Stimulated activated naive CD8-positive, alpha-beta T cell treated with anti-CD3 and anti-CD28 coated beads, Interleukin-15, Interleukin-2, amounts not matched to agents 100 U/mL and 50 U/mL, for 24 hours (primary cell): ENCODE results near the gene METTL22.

Source experiments
- ATAC-seq: fragments of 150-1000 bp; cut with Tn5 transposase; one replicate; pipeline ENCODE4 v1.10.0; 2021
- DNase-seq: peaks from one replicate; pipeline ENCODE4 v3.0.0; 2021

METTL22 gene, protein sequence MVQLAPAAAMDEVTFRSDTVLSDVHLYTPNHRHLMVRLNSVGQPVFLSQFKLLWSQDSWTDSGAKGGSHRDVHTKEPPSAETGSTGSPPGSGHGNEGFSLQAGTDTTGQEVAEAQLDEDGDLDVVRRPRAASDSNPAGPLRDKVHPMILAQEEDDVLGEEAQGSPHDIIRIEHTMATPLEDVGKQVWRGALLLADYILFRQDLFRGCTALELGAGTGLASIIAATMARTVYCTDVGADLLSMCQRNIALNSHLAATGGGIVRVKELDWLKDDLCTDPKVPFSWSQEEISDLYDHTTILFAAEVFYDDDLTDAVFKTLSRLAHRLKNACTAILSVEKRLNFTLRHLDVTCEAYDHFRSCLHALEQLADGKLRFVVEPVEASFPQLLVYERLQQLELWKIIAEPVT

DNA sequence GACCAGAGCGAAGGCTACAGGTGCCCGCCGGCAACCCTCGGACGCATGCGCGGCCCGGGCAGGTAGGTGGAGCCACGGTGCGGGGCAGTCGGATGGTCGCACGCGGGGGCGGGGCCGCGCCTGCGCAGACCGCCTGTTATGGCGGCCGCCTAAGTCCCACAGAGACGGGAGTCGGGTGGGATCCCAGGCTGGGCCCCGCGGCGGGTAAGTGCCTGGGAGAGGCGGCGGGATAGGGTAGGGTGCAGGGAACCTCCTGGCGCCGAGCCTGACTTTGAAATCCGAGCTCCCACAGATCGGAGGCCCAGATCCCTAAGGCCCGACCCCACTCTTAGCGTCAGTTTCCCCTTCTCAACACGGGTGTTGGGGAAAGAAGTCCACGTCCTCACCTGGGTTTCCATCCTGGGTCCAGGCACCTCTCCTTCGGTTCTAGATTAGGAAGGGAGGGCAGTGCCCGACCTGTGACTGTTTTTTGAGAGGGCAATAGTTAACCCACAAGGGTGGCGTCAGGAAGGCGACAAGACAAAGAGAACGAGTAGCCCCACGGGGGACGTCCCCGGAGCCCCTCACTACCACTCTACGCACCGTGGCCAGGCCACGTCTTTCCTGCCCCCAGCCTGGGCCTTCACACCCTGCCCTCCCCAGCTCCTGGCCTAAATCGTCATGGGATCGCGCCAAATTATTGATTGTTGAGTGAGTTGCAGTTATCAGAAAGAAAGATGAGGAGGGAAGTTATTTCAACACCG is at the start of gene METTL22:
Gene METTL22 (plus strand): TSS at position 127 of the 743 bp plus-strand sequence. CDS start 3,968 bp downstream, outside the sequence.
- ATAC-seq: peak; percentile 90
- peak; percentile 97 for DNase-seq

DNA sequence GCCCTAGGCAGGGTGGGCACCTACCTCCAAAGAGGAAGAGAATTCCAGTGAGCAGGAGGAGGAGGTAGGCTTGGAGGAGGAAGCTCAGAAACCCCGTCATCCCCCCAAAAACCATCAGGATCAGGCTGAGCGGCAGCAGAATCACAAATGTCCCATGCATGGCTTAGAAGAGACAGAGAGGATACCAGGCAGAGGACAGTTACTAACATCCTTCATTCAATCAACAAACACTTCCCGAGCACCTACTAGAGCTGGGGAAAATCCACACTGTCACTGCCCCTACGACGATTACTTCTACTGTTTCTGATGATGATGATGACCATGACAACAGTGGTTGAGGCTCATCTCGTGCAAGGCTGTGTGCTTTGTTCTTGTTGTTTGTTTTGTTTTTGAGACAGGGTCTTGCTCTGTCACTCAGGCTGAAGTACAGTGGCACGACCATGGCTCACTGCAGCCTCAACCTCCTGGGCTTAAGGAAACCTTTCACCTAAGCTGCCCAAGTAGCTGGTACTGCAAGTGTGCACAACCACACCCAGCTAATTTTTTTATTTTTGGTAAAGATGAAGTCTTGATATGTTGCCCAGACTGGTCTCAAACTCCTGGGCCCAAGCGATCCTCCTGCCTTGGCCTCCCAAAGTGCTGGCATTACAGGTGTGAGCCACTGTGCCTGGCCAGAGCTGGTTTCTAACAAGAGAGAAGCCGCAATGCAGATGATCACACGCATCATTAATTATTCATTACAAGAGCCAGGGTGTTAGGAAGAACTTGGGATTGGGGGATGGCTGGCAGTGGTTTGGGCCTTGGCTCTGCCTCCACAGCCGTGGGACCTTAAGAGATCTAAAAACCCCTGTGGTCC is 49.2 kb upstream of the METTL22 start:
- DNase-seq: no peak
- no peak for ATAC-seq

DNA sequence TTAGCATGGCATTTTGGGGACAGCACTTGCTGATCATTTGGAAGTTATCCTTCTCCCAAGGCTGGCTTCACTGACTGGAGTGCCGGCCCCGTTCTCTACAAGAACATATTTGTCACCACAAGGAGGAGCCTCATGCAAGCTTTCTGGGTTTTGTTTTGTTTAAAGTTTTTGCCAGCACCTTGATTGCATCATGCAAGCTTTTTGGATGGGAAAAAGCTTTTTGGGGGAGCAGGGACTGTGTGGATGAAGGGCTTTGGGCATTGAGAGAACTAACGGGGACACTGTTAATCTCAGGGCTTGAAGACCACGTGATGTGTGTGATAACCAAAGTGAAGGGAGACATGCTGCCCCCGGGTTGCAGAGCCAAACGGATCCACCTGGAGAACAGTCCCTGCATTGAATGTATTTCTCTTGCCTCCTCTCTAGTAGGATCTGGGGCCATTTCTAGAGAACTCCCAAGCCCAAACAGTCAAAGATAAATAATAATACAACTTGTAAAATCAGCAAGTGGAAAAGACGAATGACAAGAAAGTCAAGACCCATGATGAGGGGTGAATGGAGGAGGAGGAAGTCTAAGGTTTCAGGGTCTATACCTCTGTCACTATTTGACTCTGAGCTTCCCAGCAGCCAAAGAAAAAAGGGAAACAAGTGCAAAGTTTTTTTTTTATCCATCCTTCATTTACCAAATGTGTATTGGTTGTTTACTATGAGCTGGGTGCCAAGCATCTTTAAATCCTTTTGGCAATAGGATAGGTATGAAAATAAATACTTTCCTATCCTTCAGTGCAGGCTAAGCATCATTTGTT is 48.4 kb upstream of the METTL22 start:
- ATAC-seq: no peak
- DNase-seq: no peak

DNA sequence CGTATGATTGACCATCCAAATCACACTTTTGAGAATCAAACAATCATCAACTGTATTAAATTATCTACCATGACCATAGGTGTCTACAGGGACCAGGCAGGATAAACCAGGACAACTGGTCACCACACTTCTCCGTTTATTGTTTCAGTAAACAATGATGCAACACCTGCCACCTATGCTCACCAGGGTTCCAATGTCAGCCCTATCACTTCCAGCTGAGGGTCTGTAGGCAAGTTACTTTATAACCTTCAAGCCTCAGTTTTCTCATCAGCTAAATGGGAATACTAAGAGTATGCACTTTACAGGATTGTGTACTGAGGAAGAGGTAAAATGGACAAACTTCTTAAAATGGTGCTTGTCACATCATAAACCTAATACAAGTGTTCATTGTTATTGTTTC is 46.1 kb upstream of the METTL22 start:
- ATAC-seq: no peak
- no peak for DNase-seq

DNA sequence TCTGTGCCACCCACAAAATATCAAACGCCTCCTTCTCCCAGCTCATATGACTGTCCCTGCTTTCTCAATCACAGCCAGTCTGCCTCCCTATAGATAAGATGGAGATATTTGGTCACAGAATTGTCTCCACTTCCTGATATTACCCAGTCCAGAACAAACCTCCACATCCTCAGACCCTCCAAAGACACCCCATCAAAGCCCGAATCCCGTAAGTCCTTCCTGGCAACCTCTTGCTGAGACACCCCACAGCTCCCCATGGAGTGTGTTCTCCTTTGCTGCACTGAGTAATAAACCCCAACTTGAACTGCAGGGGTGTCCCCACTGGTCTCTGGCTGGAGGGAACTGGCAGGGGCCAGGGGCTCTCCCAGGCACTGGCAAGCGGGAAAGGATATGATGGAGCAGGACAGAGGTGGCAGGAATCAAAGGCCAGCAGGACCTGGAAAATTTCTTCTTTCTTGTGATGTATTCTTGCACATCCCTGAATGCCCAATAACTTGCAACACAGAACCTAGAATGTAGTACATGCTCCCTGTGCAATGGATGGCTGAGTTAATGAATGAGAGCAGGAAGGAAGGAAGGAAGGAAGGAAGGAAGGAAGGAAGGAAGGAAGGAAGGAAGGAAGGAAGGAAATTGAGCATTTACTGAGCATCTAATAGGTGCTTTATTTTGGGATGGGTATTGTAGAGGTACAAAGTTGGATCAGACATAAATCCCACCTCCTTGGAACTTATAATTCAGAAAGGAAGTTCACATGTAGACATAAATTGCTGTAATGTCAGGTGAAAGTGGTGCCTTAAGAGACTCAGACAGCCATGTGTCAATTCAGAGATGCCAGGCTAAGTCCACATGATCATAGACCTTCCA is 45.1 kb upstream of the METTL22 start:
- no peak for DNase-seq
- ATAC-seq: no peak

DNA sequence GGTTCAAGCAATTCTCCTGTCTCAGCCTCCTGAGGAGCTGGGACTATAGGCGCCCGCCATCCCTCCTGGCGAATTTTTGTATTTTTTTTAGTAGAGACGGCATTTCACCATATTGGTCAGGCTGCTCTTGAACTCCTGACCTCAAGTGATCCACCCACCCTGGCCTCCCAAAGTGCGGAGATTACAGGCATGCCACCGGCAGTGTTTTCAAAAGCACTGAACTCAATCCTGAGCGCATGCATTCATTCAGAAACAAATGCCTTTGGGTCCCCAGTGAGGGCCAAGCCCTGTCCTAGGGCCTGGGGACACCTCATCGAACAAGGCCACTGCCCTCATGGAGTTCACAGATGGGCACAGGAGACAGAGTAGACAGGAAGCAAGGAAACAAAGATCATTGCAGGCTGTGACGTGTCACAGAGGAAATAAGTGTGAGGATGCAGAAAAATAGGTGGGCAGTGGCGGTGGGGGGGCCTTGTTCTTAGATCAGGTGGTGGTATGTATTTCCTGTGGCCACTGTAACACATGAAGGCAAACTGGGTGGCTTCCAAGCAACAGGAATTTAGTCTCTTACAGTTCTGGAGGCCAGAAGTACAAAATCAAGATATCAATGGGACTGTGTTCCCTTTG is 43.7 kb upstream of the METTL22 start:
- no peak for ATAC-seq

DNA sequence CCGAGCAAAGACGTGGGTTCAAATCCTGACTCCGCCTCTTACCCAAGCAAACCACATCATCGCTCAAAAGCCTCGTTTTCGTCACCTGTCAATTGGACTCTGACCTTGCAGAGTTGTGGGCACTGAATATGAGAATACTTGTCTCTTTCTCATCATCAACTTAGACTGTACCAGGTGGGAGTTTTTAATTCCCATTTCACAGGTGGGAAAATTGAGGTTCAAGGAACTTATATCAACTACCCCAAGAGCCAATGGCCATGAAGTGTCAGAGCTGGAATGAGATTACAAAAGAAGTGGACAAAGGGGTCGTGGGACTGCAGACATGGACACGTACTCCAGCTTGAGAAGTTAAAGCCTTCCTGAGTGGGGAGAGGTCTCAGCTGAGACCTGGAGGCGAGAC is 41.9 kb upstream of the METTL22 start:
- ATAC-seq (no peak), DNase-seq (no peak)

More for the DNA sequence above, 43.7 kb upstream of the METTL22 start:
- DNase-seq: no peak

DNA sequence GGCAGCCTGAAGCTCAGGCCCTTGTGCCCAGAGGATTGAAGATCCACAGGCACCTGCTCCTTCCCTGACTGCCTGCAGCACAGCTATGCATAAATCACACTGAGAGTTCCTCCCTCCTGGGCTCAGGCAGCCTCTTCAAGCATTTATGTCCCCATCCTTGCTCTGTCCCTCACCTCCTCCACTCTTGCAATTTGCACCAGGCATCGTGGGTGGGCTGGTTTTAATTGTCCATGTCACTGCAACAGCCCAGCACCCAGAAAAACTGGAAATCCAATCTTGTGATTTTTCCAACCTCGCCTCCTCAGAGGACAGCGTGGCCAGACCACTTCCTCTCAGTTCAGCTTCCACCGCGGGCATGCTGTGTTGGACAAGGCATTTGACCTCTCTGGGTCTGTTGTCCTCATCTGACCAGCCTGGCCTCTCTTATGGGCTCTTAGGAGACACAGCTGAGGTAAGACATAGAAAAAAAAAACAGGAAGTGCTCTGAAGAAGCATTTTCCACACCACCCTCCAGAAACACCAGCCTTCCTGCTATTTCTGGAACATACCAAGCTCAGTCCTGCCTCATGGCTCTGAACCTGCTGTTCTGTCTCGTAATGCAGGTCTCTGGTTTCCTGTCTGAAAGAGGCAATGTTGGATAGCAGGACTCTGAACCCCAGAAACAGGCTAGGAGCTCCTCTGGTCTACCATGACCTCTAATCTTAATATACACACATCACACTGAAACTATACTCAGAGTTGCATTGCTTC is 39.5 kb upstream of the METTL22 start:
- ATAC-seq (no peak), DNase-seq (no peak)

DNA sequence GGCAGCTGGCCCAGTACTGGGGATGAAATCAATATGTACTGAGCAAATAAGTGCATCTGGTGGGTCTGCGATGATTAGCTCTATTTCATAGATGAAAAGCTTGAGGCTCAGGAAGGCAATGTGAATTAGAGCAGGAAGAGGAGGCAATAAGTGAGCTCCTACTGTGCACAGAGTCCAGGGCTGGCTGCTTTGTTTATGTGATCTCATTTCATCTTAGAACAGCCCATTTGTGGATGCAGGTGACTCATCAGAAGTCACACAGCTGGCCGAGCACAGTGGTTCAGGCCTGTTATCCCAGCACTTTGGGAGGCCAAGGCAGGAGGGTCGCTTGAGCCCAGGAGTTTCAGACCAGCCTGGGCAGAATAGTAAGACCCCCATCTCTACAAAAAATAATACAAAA is 38.3 kb upstream of the METTL22 start:
- no peak for DNase-seq
- no peak for ATAC-seq

DNA sequence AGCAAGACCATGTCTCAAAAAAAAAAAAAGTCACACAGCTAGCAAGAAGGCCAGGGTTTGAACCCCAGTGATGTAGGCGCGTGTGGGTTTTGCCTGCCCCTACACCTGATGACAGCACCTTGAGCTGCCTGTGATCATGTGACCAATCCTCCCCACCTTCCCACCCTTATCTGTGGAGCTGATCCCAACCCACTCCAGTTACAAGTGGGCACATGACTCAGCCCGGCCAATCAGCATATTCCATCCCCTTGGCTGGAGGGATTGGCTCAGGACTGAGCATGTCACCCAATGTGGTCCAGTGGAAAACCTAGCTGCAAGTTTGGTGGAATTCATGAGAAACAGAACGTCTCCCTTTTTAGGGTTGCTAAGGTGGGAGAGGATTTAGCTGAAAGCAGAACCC is 37.8 kb upstream of the METTL22 start:
- ATAC-seq (no peak), DNase-seq (no peak)

DNA sequence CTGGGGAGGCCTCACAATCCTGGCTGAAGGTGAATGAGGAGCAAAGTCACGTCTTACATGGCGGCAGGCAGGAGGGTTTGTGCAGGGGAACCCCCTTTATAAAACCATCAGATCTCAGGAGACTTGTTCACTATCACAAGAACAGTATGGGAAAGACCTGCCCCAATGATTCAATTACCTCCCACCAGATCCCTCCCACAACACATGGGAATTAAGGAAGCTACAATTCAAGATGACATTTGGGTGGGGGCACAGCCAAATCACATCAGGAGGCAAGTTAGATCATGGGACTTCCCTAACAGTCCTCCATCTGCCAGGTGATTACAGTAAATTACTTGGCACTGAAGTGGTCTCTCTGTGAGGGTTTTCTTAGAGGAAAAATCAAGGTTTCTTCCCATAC is 36.5 kb upstream of the METTL22 start:
- ATAC-seq (no peak), DNase-seq (no peak)

DNA sequence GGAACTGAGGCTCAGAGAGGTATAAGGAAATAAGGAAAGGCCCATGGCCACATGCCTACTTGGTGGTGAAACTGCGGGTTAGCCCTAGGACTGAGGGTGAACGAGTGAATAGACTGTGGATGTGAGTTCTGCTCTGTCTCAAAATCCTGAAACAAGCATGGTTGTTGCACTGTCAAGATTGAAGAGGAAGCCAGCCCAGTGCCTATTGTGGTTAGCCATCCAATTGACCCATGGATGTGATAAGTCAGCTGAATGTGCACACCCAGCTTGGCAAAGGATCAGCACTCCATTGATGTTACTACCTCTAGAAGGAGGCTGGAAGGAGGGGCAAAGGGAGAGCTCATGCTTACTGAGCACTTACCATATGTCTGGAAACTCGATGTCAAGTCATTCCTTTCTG is 35.6 kb upstream of the METTL22 start:
- ATAC-seq (no peak), DNase-seq (no peak)

DNA sequence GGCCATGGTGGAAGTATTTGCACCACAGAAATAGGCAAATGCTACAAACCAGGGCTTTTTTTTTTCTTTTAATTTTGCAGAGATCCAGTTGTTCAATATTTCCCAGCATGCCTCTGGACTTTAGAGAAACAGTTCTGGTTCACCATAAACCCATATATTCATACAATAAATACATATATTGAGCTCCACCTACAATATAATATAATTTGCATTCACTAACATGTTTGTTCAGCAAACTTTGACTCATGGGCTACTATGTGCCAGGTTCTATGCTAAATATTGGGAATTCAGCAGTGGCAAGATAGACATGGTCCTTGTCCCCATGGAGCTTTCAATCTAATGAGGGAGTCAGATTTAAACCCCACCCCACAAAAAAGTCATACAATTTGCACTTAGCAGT is 34.4 kb upstream of the METTL22 start:
- DNase-seq (no peak), ATAC-seq (no peak)

DNA sequence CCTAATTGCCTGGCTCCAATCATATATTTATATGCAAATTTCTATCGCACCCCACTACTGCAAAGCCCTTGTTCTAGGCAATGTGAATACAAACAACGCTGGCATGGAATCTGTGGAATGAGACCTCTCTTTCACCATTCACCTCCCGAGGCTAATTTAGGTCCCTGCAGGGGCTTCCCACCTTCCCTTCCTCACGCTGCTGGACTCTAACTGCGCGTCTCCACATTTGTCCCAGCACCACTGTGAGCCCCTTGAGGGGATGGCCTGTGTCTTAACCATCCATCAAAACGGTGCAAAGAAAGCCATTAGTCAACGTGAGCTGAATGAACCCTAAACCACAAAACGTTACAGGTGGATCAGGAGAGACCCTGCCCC is 32.8 kb upstream of the METTL22 start:
- ATAC-seq: no peak
- DNase-seq: no peak

DNA sequence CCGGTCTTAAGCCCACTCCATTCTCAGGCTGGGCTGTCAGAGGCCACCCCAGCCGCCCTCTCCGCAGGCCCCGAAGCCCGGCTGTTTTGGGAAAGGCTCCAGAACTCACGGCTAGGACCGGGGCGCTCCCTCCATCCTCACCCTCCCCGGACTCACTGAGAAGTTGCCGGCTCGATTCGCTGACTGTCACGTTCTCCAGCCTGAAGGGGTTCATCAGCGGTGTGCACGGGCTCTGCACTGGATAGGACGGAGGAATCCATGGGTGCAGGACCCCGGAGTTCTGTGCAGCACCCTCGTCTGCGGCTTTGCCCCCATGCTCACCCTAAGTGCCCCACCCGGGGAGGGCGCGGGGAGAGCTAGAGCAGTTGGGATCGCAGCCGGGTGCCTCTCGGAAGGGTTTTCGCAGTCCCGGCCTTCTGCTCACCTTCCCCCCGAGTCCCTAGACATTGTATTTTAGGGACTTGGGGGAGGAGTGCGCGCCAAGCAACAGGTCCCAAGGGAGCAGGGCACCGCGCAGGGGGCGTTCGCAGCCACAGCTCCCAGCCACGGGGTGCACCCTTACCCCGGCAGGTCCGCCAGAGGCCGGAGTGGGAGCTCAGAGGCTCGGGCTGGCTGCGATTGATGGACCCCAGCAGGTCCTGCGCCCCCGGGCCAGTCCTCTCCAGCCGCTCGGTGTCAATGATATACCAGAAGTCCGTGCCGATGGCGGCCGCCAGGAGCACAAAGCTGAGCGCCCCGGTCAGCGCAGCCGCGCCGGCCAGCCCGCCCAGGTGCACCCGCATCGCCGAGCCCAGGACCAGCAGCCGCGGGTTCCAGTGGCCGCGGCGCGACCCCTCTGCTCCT is 32.2 kb upstream of the METTL22 start:
- ATAC-seq (peak; percentile 19), DNase-seq (no peak)

DNA sequence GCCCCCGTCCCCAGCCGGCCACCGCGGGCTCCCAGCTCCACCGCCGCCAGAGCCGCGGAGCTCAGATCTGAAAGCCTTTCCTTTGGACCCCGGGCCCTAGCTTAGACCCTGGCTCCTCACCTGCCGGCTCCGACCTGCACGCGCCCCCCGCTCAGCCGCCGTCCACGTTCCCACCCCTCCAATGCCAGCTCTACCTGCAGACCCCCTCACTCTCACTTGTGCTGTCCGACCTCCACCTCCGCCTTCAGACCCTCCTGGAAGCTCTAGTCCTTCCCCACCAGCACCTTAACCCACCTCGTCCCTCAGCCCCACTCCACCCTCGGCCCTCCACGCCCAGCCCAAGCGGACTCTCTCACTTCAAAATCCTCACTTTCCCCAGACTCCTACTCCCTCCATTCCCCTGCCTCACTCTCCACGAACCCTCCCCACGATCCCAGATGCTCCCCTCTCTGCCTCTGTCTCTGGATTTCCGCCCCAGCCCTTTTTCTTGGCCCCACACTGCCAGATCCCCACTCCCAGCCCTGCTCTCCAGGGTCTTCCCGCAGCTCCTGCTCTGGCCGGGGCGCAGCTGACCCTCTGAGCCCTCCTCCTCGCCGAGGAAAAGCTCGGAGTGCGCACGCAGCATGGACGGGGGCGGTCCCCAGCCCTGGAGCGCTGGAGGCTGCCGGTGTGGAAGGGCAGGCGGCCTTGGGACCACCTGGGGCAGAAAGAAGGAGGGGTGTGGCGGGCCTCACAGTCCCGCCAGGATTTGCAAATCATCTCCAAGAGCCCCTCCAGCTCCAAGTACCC is 31.4 kb upstream of the METTL22 start, which contains the start of gene TMEM114:
Gene TMEM114 (minus strand): TSS at position 612 of the 789 bp plus-strand sequence. CDS start 673 bp downstream, outside the sequence.
- ATAC-seq (peak; percentile 23), DNase-seq (no peak)

DNA sequence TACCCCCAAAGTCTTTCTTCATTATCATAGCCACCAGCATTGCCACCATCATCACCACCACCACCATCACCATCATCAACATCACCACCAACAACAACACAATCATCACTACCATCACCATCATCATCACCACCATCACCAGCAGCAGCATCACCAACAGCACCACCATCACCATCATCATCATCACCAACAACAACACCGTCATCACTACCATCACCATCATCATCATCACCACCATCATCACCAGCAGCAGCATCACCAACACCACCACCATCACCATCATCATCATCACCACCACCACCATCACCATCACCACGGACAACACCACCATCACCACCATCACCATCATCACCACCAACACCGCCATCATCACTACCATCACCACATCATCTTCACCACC is 30.7 kb upstream of the METTL22 start:
- no peak for ATAC-seq
- no peak for DNase-seq

DNA sequence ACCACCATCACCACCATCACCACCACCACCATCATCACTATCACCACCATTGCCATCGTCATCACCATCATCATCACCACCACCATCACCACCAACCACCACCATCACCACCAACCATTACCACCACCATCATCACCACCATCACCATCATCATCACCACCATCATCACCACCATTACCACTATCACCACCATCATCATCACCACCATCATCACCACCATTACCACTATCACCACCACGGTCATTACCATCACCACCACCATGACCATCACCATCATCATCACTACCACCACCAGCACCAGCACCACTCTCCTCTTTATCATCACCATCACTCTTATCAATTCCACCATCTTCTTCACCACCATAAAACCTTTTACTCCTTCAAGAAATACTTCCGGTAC is 30.0 kb upstream of the METTL22 start:
- DNase-seq (no peak), ATAC-seq (no peak)
